Eye (tissue), 1 donor: Measurements from ENCODE around the gene ZDHHC20.
A peak's percentile ranks its signal among the peaks of the same experiment; 100 is the strongest.

Source experiments
- DNase-seq: peaks from one replicate; pipeline ENCODE4 v3.0.0-alpha.2; 2015

The ZDHHC20 gene, protein sequence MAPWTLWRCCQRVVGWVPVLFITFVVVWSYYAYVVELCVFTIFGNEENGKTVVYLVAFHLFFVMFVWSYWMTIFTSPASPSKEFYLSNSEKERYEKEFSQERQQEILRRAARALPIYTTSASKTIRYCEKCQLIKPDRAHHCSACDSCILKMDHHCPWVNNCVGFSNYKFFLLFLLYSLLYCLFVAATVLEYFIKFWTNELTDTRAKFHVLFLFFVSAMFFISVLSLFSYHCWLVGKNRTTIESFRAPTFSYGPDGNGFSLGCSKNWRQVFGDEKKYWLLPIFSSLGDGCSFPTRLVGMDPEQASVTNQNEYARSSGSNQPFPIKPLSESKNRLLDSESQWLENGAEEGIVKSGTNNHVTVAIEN

DNA sequence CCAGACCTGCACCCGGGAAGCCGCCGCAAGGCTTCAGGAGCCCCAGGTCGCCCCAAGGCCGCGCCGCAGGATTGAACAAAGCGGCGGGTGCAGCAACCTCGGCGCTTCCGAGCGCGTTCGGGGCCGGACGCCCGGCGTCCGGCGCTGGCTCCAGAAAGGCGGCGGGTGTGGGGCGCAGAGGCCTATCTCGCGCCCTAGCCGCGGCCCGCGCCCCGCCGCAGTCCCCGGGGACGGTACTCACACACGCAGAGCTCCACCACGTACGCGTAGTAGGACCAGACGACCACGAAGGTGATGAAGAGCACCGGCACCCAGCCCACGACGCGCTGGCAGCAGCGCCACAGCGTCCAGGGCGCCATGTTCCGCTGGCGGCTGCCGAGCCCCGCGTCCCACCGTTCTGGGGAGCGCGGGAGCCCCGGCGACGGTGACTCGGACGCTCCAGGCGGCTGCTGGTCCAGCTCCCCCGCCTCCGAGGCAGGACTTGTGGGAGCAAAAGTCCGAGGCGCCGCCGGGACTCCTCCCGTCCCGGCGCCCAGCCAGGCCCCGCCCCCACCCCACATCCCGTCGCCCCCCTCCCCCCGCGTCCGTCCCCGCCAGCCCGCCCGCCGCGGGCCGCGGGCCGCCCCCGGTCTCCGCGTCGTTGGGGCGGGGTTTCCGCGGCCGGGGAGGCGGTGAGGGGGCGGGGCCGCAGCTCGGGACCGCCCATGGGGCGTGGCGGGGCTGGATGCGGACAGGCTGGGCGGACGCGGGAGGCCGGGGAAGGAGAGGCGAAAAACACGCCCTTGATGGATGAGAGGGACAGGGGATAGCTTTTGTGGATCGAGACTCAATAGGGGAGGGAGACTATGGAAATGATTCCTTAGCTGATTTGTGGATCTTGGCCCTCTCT is at the start of gene ZDHHC20:
ZDHHC20 (minus strand) TSS at position 491 of the 889 bp plus-strand sequence; CDS start at position 359, 132 bp downstream.
- peak; percentile 95 for DNase-seq

DNA sequence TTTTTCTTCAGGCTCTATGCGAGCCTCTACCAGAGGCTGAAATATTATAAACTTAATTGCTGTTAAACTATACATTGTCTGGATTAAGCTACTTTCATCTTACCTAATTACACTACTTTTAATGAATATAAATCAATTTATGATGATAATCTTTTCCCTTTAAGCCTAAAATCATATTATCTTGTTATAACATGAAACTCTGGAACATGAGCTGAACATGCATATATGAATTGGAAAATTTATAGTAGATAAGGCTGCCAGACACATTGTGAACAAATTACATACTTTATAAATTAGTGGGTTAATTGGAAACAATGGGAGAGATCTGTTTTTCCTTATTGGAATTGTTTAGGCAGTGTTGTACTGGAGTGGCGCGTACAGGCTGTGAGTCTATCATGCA is 45.3 kb upstream of the ZDHHC20 start:
- DNase-seq, result no peak

DNA sequence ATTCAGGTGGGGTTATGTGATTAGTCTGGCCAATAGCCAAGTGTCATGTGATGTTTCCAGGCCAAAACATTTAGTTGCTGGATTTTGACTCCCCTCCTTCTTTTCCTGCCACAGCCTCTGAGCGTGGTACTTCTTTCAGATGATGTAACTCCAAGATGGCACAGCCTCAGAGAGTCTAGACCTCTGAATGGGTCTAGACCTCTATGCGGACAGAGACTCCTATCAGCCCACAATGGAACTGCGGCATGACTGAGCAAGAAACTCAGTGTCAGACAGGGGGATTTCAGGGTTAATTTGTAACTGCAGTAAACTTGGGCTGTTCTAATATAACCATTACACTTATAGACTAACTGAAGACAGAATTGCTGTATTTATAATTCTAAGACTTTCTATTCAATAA is 42.6 kb upstream of the ZDHHC20 start:
- DNase-seq, result no peak

DNA sequence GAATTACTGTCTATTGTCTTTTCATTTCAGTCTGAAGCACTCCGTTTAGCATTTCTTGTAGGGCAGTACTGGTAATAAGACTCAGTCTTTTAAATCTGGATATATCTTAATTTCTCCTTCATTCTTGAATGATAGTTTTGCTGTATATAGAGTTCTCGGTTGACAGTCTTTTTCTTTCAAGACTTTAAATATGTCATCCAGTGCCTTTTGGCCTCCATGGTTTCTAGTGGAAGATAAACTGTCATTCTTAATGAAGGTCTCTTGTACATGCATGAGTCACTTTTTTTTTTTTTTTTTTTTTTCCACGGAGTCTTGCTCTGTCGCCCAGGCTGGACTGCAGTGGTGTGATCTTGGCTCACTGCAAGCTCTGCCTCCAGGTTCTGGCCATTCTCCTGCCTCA is 27.2 kb upstream of the ZDHHC20 start:
- DNase-seq, result no peak

DNA sequence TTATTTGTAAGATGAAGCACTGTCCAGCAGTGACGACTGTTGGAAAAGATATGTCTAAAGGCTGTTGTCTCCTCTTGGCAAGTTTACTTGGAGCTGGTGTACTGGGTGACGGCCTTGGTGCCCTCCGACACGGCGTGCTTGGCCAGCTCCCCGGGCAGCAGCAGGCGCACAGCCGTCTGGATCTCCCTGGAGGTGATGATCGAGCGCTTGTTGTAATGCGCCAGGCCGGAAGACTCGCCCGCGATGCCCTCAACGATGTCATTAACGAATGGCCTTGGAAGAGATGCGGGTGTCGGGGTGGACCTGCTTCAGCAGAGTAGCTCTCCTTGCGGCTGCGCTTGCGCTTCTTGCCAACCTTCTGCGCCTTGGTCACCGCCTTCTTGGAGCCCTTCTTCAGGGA is 24.6 kb upstream of the ZDHHC20 start:
- DNase-seq, result no peak

DNA sequence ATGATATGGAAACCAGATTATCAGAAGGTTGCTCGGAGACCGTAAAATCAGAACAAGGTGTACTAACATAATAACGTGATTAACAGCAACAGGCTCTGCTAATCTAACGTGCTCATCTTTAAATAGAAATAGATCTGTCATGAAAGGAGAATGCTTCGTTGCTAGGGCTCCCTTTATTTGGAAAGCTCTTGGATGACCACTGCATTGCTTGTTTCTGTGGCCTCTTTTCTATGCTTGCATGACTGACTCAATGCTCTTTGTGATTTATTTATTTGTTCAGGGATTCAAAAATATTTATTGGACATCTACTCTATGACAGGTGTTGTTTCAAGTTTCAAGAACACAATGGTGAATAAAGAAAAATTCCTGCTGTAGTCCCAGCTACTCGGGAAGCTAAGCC is 22.3 kb upstream of the ZDHHC20 start:
- DNase-seq, result no peak

DNA sequence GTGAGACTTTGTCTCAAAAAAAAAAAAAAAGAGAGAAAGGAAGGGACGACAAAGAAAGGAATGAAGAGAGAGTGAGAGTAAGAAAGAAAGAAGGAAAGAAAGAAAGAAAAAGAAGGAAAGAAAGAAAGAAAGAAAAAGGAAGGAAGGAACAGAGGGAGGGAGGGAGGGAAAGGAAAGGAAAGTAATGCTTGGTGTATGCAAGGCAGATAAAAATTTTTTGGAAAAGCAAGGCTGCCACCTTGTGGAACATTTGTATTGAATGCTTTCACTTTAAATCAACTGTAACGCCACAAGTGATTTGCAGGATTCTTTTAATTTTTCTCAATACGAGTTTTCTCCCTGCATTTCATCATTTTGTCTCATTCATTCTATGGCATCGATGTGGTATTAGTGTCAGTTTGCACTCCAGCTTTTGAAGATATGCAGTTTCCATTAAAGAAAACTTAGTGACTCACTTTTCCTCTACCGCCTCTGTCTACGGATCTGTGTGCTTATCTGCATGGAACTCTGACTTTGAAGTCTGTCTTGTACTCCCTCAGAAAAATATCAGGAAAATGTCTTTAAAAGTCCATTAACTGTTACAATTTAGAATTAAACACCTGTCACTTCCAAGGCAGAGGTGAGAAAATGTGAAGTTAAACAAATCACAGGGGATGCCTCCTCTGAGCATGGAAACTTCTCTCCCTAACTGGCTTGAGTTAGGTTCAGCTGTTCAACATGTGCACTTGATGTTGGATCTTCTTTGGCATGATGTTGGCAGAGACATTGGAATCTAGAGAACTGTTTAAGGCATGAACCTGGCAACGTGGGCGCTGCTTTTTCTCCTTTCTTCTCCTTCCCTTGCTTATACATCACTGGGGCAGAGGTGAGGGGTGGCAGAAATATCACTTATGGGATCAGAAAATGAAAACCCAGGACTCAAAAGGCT is 20.0 kb upstream of the ZDHHC20 start:
- peak; percentile 94 for DNase-seq

DNA sequence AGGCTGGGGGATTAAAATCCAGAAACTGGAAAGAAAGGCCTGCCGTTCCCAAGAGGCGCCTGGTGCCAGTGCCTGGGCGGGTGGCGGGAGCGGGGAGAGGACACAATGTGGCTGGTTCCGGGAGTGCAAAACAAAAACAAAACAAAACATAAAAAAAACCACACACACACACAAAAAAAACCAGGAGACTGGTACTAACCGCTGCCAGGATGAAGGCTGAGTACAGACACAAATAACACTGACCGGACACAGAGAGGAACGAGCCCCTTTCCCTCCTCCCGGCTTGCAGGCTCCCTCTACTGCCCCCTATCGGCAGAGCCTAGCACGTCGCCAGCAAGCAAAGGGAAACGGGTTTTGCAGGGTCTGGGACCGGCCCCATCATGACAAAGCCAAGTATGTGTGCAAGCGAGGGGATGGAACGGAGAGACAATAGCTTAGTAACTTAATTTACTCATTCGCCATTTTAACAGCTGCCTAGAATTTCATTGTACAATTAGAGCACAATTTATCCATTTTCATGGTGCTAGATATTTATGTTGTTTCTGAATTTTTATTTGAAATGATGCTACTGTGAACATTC is 17.9 kb upstream of the ZDHHC20 start:
- DNase-seq, result peak; percentile 95

DNA sequence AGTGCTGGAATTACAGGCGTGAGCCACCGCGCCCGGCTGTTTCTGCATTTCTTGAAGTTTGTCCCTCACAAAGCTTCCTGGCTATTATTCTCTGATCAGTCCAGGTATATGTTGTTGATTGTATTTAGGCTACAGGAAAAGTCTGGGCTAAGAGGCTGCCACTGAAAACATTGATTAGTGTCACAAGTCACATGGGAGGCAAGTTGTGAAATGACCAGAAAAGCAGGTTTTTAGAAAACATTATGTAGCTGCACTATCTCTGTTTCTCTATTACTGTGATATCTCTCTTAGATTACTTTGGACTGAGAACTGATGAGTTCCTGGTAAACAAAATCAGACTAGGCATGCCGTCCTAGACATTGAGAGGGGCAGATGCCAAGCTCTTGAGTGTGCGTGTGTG is 16.0 kb upstream of the ZDHHC20 start:
- no peak for DNase-seq

DNA sequence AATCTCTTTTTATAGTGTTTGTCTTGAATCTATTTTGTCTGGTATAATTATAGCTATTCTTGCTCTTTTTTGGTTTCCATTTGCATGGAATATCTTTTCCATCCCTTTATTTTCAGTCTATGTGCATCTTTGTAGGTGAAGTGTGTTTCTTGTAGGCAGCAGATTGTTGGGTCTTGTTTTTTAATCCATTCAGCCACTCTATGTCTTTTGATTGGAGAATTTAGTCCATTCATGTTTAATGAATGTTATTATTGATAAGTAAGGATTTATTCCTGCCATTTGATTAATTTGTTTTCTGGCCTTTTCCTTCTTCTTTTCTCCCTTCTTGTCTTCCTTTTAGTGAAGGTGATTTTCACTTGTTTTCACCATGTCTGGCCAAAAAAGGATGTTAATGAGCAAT is 11.7 kb upstream of the ZDHHC20 start:
- DNase-seq, result no peak

DNA sequence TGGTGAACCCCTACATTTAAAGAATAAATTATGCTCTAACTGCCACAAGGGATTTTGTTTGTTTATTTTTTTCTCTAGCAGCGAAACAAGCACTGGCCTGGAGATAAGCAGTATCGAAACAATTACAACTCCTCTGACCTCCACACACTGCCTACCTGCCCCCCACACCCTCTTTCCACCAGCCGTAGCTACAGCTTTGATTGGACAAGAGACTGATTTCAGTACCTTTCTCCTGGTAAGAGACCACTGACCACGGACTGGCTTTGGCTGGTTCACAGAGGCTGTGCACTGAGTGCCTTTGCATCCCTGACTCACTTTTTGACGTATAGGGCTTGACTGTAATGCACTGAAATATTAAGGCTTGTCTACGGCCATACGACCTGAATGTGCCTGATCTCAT is 7.4 kb upstream of the ZDHHC20 start:
- no peak for DNase-seq

DNA sequence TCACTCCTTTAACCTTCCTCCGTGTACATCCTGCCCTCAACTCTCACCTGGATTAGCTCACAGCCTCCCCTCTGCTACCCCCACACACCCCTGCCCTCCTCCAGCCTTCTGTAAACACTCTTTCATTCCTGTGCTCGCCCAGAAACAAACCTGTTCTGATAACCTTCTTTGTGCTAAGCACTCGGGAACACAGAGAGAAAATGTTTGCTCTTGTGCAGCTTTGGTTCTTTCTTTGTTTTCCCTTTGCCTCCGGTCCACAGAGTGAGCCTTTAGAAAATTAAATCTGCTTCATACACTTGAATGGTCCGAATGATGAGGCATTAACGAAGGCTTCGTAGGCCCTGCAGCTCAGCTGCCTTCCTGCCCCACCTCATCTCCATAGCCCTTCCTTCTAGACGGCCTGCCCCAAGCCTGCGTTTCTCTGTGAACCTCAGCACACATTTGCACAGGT is 6.6 kb upstream of the ZDHHC20 start:
- DNase-seq, result no peak

DNA sequence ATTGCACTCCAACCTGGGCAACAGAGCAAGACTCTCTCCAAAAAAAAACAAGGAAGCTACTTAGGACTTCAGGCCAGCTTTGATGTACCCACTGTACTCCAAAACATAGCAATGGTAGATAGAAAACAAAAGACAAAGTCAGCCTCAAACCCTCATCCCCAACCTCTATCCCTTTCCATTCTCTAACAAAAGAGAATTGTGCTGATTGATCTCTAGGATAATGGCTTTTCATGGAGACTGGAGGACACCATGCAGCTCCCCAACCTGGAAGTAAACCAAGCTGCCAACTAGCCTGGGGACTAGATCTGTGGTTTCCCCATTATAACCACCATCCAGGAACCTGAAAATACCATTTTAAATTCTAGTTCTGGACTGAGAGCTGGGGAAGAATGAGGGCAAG is 4.3 kb upstream of the ZDHHC20 start:
- DNase-seq, result no peak

DNA sequence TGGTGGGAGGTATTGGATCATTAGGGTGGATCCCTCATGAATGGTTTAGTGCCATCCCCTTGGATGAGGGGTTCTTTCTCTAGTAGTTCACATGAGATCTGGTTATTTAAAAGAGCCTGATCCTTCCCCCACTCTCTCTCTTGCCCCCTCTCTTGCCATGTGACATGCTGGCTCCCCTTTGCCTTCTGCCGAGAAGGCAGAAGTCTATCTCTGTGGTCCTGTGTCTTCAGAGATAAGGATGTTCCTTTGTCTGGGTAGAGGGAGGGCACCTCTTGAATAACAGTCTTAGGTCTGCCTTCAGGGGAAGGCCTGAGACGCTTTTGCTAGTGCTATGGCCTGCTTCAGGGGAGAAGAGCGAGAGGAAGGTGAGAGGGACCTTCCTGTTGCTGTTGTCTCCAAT is 2.0 kb upstream of the ZDHHC20 start:
- no peak for DNase-seq

DNA sequence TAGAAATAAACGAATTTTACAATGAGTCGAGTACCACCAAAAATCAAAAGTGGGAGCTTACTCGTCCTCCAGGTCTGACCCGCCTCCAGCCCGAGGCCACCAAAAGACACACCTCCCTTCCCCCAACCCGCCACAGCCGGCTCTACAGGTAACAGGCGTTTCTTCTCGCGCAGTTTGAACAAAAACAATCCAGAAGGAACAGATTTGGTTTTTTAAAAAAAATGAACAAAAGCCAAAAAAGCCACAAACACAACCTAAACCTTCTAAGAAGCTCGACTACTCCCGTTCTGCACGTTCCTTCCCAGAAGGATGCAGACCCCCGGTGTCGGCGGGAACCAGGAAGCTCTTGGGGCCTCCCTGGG is 671 bp downstream of the ZDHHC20 start:
- DNase-seq, result peak; percentile 82

DNA sequence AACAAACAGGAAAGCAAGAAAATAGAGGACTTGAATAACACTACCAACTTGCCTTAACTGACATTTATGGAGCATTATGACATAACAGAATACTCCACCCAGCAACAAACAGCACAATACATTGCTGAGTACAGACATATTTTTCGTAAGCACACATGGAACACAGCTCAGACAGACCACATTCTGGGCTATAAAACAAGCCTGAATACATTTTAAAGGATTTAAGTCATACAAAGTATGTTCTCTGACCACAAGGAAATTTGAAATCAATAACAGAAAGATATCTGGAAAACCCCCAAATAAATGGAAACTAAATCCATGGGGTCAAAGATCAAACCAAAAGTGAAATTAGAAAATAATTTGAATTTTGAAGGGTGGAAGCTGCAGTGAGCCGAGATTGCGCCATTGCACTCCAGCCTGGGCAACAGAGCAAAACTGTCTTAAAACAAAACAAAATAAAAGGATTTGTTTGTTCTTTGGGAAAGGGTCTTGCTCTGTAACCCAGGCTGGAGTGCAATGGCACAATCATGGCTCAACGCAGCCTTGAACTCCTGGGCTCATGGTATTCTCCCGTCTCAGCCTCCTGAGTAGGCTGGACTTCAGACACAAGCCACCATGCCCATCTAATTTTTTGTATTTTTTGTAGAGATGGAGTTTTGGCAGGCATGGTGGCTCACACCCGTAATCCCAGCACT is 5.6 kb downstream of the ZDHHC20 start:
- no peak for DNase-seq

DNA sequence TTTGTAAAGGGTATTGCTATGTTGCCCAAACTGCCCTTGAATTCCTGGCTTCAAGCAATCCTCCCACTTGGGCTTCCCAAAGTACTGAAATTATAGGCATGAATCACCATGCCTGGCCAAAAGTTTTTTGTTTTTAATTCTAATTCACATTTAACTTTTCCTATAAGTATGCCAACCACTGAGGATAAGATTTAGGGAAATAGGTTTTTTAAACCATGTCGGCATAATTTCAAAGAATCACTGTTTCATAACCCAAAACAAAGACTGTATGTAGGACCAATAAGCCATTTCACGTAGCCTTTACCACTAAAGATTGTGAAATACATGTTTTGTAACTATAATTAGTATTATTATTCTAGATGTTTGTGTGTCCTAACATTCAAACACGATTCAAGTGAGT is 8.2 kb downstream of the ZDHHC20 start:
- DNase-seq, result no peak

DNA sequence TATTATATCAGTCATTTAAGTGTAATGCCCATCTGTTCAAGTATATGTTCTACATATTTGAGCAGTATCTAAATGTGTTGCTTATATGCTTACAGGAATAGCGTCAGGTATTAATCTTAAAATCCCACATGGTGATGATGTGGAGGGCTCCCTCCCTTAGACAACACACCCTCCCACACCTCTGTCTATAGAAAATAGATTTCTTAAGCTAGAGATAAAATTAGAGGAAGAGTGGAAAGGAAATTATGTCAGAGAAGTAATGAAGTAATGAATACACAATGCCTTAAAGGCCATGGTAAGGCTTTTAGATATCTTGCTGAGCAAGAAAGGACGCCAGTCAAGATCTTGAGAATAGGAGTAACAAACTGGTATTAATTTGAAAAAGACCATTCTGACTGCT is 12.4 kb downstream of the ZDHHC20 start:
- no peak for DNase-seq

DNA sequence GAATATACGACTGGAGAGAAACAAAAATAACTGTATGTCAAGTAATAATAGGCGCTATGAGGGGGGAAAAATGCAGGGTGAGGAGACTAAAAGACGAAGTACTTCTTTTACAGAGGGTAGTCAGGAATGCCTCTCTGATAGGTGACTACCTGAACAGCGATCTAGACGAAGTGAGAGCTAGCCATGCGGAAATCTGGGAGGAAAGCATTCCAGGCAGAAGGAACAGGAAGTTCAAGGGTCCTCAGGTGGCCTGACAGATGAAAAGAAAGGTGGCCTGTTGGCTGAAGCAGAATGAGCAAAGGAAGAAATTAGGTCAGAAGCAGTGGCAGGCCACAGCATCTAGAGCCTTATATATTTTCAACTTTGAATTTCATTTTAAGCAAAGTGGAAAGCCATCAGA is 13.3 kb downstream of the ZDHHC20 start:
- no peak for DNase-seq

DNA sequence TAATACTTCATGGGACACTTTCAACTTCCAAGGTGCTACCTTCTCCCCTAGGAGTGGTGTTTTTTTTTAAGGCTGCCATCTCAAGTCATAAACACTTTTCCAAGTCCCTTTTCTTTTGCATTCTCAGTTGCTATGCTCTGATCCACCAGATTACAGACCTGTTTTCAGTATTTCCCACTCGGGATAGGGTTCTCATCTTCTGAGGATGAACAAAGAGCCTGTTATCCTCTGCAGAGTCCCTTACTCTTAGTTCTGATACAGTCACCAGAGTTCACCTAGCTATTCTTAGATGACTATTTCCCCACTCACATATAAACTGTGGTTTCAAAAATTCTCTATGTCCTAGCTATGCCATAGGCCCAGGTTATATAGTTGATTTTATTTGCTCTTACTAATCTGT is 15.9 kb downstream of the ZDHHC20 start:
- DNase-seq, result no peak

DNA sequence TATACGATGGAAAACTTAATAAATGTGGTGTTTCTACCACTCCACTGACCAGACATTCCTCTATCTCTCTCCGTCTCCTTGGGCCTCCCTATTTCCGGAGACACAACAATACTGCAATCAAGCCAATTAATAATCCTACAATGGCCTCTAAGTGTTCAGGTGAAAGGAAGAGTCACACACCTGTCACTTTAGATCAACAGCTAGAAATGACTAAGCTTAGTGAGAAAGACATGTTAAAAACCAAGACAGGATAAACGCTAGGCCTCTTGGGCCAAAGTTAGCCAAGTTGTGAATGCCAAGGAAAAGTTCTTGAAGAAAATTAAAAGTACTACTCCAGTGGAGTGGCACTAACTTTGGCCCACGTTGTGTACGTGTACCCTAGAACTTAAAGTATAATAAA is 22.5 kb downstream of the ZDHHC20 start:
- DNase-seq, result no peak

DNA sequence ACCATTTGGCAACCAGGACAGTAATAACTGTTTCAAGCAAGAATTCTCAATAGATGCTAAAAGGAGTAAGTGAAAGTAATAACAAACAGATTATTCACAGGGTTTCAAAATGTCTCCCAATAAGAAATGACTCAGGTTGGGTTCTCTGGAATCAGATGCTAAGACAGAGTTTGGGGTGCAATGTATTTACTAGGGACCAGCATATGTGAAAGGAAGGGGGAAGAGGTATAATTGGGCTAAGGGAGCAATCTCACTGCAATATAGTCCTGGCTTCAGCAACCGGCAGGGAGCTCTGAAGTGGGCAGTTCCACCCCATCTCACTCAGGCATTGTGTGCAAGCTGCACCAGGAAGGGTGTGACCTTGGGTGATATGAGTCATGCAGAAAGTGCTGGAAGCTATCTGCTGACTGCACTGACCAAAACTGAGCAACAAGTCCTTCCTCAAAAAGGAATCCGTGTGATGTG is 23.4 kb downstream of the ZDHHC20 start:
- DNase-seq, result no peak
